ENCODE results near the gene UNC13D.

Gene UNC13D

DNA sequence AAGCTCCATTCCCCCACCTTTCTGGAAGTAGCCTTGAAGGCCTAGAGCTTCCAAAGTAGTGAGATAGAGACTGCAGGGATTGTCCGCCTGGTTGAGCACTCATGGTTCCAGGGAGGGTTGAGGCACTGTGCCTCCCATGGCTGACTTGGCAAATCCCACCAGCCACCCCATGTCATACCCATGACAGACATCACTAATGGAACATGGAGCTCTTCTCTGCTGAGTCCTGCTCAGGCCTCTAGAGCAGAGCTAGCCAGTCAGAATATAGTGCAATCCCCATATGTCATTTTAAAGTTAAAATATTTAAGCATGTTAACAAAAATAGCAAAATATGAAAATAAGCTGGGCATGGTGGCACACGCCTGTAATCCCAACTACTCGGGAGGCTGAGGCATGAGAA is 28.8 kb downstream of the UNC13D start:
- ChIA-PET POLR2A (interaction anchor here (1.6 kb wide), 1 partner anchor 39 kb away, joined by 8 read pairs; no protein-coding TSS in a partner anchor), CTCF (interaction anchor here (0.7 to 8.1 kb wide), 12 partner anchors 8 to 65 kb away, joined by 3 to 56 read pairs (median 3); partner anchors contain the start of gene GALK1)
- DNase-seq (ENCODE audit: extremely low spot score): no peak
- TF ChIP-seq, protein P1, sequence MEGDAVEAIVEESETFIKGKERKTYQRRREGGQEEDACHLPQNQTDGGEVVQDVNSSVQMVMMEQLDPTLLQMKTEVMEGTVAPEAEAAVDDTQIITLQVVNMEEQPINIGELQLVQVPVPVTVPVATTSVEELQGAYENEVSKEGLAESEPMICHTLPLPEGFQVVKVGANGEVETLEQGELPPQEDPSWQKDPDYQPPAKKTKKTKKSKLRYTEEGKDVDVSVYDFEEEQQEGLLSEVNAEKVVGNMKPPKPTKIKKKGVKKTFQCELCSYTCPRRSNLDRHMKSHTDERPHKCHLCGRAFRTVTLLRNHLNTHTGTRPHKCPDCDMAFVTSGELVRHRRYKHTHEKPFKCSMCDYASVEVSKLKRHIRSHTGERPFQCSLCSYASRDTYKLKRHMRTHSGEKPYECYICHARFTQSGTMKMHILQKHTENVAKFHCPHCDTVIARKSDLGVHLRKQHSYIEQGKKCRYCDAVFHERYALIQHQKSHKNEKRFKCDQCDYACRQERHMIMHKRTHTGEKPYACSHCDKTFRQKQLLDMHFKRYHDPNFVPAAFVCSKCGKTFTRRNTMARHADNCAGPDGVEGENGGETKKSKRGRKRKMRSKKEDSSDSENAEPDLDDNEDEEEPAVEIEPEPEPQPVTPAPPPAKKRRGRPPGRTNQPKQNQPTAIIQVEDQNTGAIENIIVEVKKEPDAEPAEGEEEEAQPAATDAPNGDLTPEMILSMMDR (IDR thresholded peaks at IDR 0.05; ENCODE audit: control extremely low read depth, extremely low read depth, low read depth, missing control alignments): no peak

DNA sequence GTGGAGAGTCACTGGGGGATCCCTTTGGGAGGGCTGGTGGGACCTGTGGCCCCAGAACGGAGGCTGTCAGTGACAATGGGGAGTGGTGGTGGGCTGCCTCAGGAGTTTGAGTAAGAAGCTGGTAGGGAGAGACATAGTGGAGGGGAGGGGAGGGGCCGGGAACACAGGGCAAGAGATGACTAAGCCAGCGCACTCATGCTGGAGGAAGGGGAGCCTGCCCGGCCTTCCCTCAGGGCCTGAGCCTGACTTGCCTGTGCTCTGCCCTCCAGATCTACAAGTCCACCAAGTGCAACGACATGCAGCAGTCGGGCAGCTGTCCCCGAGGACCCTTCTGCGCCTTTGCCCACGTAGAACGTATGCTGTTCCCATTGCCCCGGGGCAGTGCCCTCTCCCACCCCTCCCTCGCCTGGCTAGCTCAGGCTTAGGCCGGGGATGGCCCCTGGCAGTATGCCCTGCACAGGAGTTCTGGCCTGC is 29.3 kb downstream of the UNC13D start:
- TF ChIP-seq, protein P1 (IDR thresholded peaks at IDR 0.05; ENCODE audit: control extremely low read depth, extremely low read depth, low read depth, missing control alignments): no peak
- ChIA-PET CTCF (interaction anchor here (0.7 to 8.1 kb wide), 10 partner anchors 9 to 65 kb away, joined by 3 to 56 read pairs (median 3); partner anchors contain the start of gene GALK1), POLR2A (interaction anchor here (0.6 to 1.6 kb wide), 2 partner anchors 20 to 39 kb away, joined by 6 to 8 read pairs; no protein-coding TSS in a partner anchor)
- DNase-seq (ENCODE audit: extremely low spot score): no peak

DNA sequence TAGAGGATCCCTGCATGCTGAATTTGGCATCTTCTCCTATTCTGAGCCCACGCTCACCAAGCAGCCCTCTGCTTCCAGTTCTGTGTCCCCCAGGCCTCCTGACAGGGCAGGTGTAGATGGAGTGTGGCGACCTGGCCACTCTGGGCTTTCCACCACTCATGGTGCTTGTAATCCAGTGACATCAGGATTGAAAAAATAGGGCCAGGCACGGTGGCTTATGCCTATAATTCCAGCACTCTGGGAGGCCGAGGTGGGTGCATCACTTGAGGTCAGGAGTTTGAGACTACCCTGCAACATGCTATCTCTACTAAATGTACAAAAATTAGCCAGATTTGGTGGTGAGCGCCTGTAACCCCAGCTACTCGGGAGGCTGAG is 30.2 kb downstream of the UNC13D start:
- ChIA-PET CTCF (interaction anchor here (8.1 kb wide), 1 partner anchor 14 kb away, joined by 56 read pairs; no protein-coding TSS in a partner anchor), POLR2A (interaction anchor here (1.6 kb wide), 1 partner anchor 38 kb away, joined by 8 read pairs; no protein-coding TSS in a partner anchor)
- TF ChIP-seq, protein P1 (IDR thresholded peaks at IDR 0.05; ENCODE audit: control extremely low read depth, extremely low read depth, low read depth, missing control alignments): no peak
- no peak for DNase-seq (ENCODE audit: extremely low spot score)

DNA sequence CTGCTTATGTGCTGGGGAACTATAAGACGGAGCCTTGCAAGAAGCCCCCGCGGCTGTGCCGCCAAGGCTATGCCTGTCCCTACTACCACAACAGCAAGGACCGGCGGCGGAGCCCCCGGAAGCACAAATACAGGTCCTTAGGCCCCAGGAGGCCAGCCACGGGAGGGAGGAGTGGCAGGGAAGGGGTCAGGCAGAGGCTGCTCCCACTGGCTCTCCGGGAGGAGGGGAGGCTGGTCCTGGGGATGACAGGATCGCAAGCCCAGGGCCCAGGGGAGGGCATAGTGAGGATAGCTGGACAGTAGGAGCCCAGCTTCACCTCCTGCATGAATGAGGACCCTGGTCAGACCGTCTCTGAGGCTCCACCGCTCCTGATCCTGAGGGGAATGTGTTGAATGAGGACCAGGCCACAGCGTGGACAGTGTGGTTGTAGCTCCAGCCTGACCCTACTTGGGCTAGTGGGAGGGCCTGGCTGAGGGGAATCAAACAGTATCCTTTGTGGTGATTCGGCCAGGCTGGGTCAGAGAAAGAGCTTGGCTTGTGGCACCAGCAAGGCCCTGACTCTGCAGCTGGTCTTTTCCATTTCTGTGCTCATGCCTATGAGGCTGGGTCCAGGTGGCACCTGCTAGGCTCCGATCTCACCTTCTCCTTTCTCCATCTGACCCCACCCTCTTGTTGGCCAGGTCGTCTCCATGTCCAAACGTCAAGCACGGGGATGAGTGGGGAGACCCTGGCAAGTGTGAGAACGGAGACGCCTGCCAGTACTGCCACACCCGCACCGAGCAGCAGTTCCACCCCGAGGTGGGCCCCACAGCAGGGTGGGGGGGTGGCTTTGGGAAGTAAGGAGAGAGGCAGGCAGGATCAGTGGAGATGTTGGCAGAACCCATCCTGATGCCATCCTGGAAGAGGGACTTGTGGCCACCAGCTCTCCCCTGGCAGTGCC is 30.9 kb downstream of the UNC13D start:
- ChIA-PET POLR2A (interaction anchor here (0.8 to 1.6 kb wide), 2 partner anchors 33 to 37 kb away, joined by 3 to 8 read pairs; no protein-coding TSS in a partner anchor), CTCF (interaction anchor here (0.9 to 8.1 kb wide), 6 partner anchors 10 to 60 kb away, joined by 3 to 56 read pairs (median 3); partner anchors contain the start of genes UNK and WBP2)
- TF ChIP-seq, protein P1 (IDR thresholded peaks at IDR 0.05; ENCODE audit: control extremely low read depth, extremely low read depth, low read depth, missing control alignments): no peak
- DNase-seq (ENCODE audit: extremely low spot score): no peak

DNA sequence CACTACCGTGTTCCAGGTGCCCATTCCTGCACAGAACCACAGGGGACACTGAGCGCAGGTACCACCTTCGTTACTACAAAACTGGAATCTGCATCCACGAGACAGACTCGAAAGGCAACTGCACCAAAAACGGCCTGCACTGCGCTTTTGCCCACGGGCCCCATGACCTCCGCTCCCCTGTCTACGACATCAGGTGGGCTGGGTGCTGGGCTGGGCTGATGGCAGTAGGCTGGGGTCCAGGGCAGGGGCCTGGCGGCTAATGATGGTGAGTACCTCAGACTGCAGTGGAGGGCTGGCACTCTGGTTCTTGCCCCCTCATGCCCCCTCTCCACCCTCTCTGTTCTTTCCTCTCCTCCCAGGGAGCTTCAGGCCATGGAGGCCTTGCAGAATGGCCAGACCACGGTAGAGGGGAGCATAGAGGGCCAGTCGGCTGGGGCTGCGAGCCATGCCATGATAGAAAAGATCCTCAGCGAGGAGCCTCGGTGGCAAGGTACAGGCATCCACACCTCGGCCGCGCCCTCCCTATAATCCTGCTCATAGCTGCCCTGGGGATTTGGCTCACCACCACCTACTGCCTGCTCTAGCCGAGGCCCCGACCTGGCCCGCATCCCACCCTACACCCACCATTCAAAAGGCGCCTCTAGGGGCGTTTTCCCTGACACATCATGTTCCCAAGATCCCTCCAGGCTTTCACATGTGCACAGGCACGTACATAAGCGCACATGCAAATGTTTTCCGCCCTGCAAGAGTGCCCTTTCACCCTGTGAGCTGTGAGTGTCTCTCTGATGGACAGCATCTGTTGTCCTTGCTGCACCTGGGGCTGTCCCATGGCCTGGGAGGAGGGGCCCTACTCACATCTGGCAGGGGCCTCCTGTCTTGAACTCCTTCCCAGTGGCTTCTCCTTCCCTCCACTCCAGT is 31.8 kb downstream of the UNC13D start:
- TF ChIP-seq, protein P1 (IDR thresholded peaks at IDR 0.05; ENCODE audit: control extremely low read depth, extremely low read depth, low read depth, missing control alignments): no peak
- POLR2A ChIA-PET: interaction anchor here (0.8 kb wide), 1 partner anchor 32 kb away, joined by 3 read pairs; no protein-coding TSS in a partner anchor
- CTCF ChIA-PET: interaction anchor here (0.9 to 8.1 kb wide), 6 partner anchors 9 to 59 kb away, joined by 3 to 56 read pairs (median 3); partner anchors contain the start of genes UNK and WBP2
- no peak for DNase-seq (ENCODE audit: extremely low spot score)

Measured in GM10248 (cell line).